GM12878 (cell line): Measurements from ENCODE around the gene CD70. TPM values are rescaled to one million over a fixed set of nuclear protein-coding genes. Genes with fewer than 3 reads are reported as not detected.

ENCODE experiments used
- ATAC-seq: fragments of 200-7000 bp; cut with Tn5 transposase; 3 replicates; pipeline ENCODE4 v1.9.1; 2020; ENCODE audit warnings: mild to moderate bottlenecking, moderate library complexity
- BruUV-seq: library from RNA; stranded (reverse); fragments of 400-500 nt; replicated peaks from 2 replicates; lab custom pipeline; 2021; lab: Mats Ljungman, UMichigan
- CTCF ChIA-PET: fragments of 300-600 bp; sonication (Branson Sonifier 250); formaldehyde crosslinking; extraction: SDS; loops from one replicate; lab custom pipeline; 2021; ENCODE audit warnings: inconsistent platforms; lab: Yijun Ruan, JAX
- POLR2A ChIA-PET: fragments of 350-600 bp; formaldehyde crosslinking; extraction: SDS; loops from one replicate; lab custom pipeline; 2021; ENCODE audit warnings: inconsistent platforms; lab: Charles Lee
- RAD21 ChIA-PET: fragments of 300-600 bp; sonication (Branson Sonifier 250); formaldehyde crosslinking; loops from one replicate; lab custom pipeline; 2023; ENCODE audit warnings: antibody characterized with exemption; ENCODE audit not compliant: unreplicated experiment; lab: Charles Lee
- SMC1A ChIA-PET: fragments of 300-600 bp; sonication (Branson Sonifier 250); formaldehyde crosslinking; loops from one replicate; lab custom pipeline; 2023; ENCODE audit not compliant: unreplicated experiment, uncharacterized antibody; lab: Charles Lee
- DNase-seq: peaks from one replicate; pipeline ENCODE4 v3.0.0-alpha.2; 2011; ENCODE audit warnings: low read depth, low spot score
- FAIRE-seq: peaks from 3 replicates; lab custom pipeline; 2011; peaks lifted over from hg19 to GRCh38; lab: Jason Lieb, UNC
- H2AFZ ChIP-seq: 2 replicates; pipeline ENCODE4 v1.6.0; 2011; ENCODE audit warnings: low read depth, low read length, control low read depth; ENCODE audit not compliant: control insufficient read depth
- H3K27ac ChIP-seq: 2 replicates; pipeline ENCODE4 v1.5.1; 2011; ENCODE audit warnings: control low read depth; ENCODE audit not compliant: control insufficient read depth, insufficient read depth
- H3K27me3 ChIP-seq, 2 experiments: replicated peaks in 1 of 2; 2 replicates each; pipeline versions ENCODE4 v1.6.0 to v1.6.1; 2011; ENCODE audit warnings: low read length in 1 of 2; ENCODE audit not compliant: control insufficient read depth in 2 of 2, insufficient read depth in 2 of 2
- H3K36me3 ChIP-seq, 2 experiments: 2 replicates each; pipeline ENCODE4 v1.5.1; 2011; ENCODE audit warnings: low read length in 1 of 2; ENCODE audit not compliant: control insufficient read depth in 2 of 2, insufficient read depth in 2 of 2
- H3K4me1 ChIP-seq: 2 replicates; pipeline ENCODE4 v1.6.1; 2011; ENCODE audit warnings: mild to moderate bottlenecking, low read length, moderate library complexity, mixed read lengths; ENCODE audit not compliant: control insufficient read depth, insufficient read depth
- H3K4me2 ChIP-seq: 2 replicates; pipeline ENCODE4 v1.6.0; 2011; ENCODE audit warnings: control low read depth; ENCODE audit not compliant: control insufficient read depth, insufficient read depth
- H3K4me3 ChIP-seq: fragments of 200-600 bp; sonication (generic); 2 replicates; pipeline ENCODE4 v1.5.1; 2016
- H3K79me2 ChIP-seq: 2 replicates; pipeline ENCODE4 v1.6.0; 2011; ENCODE audit warnings: low read length; ENCODE audit not compliant: control insufficient read depth, insufficient read depth
- H3K9ac ChIP-seq: 2 replicates; pipeline ENCODE4 v1.8.0; 2011; ENCODE audit warnings: low read length, control low read depth, mixed read lengths; ENCODE audit not compliant: control insufficient read depth, insufficient read depth
- H3K9me3 ChIP-seq: replicated peaks from 3 replicates; pipeline ENCODE4 v1.5.1; 2011; ENCODE audit warnings: mild to moderate bottlenecking, low read length; ENCODE audit not compliant: control insufficient read depth, insufficient read depth
- H4K20me1 ChIP-seq: 2 replicates; pipeline ENCODE4 v1.6.0; 2011; ENCODE audit not compliant: control insufficient read depth, insufficient read depth
- ATF7 ChIP-seq: fragments of 450-650 bp; IDR thresholded peaks from 2 replicates; pipeline ENCODE4 v1.6.1; 2016; ENCODE audit warnings: low read depth, mild to moderate bottlenecking
- BCL11A ChIP-seq: IDR thresholded peaks from 2 replicates; pipeline ENCODE4 v1.6.1; 2011; ENCODE audit warnings: low read depth, low read length
- BMI1 ChIP-seq: fragments of 450-650 bp; IDR thresholded peaks from 2 replicates; pipeline ENCODE4 v1.6.1; 2016; ENCODE audit warnings: mild to moderate bottlenecking, moderate library complexity, borderline replicate concordance
- CREB1 ChIP-seq: IDR thresholded peaks from 2 replicates; pipeline ENCODE4 v1.6.1; 2012; ENCODE audit warnings: low read depth, mild to moderate bottlenecking, inconsistent platforms
- CREM ChIP-seq: IDR thresholded peaks from 2 replicates; pipeline ENCODE4 v1.6.1; 2014; ENCODE audit warnings: antibody characterized with exemption, low read depth
- EED ChIP-seq: sonication (generic); IDR thresholded peaks from 2 replicates; pipeline ENCODE4 v1.6.1; 2016; ENCODE audit warnings: antibody characterized with exemption, low read depth
- HCFC1 ChIP-seq: fragments of 150-350 bp; IDR thresholded peaks from 2 replicates; pipeline ENCODE4 v1.6.1; 2014; ENCODE audit warnings: low read length
- IKZF1 ChIP-seq: fragments of 450-650 bp; conservative IDR thresholded peaks from 2 replicates; pipeline ENCODE4 v1.6.1; 2017; ENCODE audit warnings: antibody characterized with exemption, mild to moderate bottlenecking
- JUNB ChIP-seq: IDR thresholded peaks from 2 replicates; pipeline ENCODE4 v1.6.1; 2016; ENCODE audit warnings: antibody characterized with exemption, mild to moderate bottlenecking
- NFIC ChIP-seq: IDR thresholded peaks from 2 replicates; pipeline ENCODE4 v1.6.1; 2012; ENCODE audit warnings: low read depth, mild to moderate bottlenecking, inconsistent platforms, low read length, moderate library complexity
- RUNX3 ChIP-seq: IDR thresholded peaks from 2 replicates; pipeline ENCODE4 v1.6.1; 2012; ENCODE audit warnings: low read length, inconsistent platforms
- SRF ChIP-seq, 2 experiments: IDR thresholded peaks; 2 replicates each; pipeline ENCODE4 v1.6.1; 2011; ENCODE audit warnings: low read depth in 2 of 2, low read length in 2 of 2, mild to moderate bottlenecking in 1 of 2, moderate library complexity in 1 of 2
- STAT1 ChIP-seq: fragments of 450-650 bp; conservative IDR thresholded peaks from 2 replicates; pipeline ENCODE4 v1.6.1; 2014; ENCODE audit warnings: antibody characterized with exemption, mild to moderate bottlenecking
- WGBS: methylation state at CpG from one replicate; pipeline ENCODE4 v1.1.6; 2016; ENCODE audit warnings: low lambda C conversion rate; ENCODE audit not compliant: insufficient replicate concordance, insufficient coverage; ENCODE audit errors: missing lambda C conversion rate; 5-methylcytosine and 5-hydroxymethylcytosine counted together
- in situ Hi-C: fragments of 300-500 bp; cut with MboI; formaldehyde crosslinking; loops from 9 replicates; pipeline ENCODE4 v1.14.3; 2018; ENCODE audit warnings: mixed read lengths
- intact Hi-C: fragments of 100-400 bp; cut with micrococcal nuclease; formaldehyde crosslinking; loops from one replicate; pipeline ENCODE4 v1.14.2; 2022; ENCODE audit not compliant: unreplicated experiment
- polyA plus RNA-seq, 11 experiments: library from polyadenylated mRNA; depleted of rRNA in 4 of 11; unstranded in 6 of 11; stranded (reverse) in 5 of 11; fragments of >200 nt; fragmentation: Nextera tagmentation in 4 of 11; fragmentation: Illumina TruSeq in 1 of 11; extraction: Ambion mirVana in 4 of 11; extraction: Trizol in 1 of 11; gene quantifications; 1 replicate in 1 of 11; 2 replicates in 10 of 11; pipeline versions ENCODE4 v1.2.1 to v1.2.3, GENCODE V29; 2011 to 2016; ENCODE audit warnings: inconsistent platforms in 2 of 11, missing spikeins in 2 of 11, low read depth in 1 of 11
- total RNA-seq, 4 experiments: library from RNA; depleted of rRNA in 3 of 4; stranded (reverse); fragments of >200 nt in 3 of 4; fragmentation: Illumina TruSeq in 1 of 4; extraction: Trizol in 1 of 4; gene quantifications; 2 replicates each; pipeline versions ENCODE4 v1.2.1 to v1.2.3, GENCODE V29; 2013 to 2021
- TF ChIP-seq, protein P1 (sequence below): IDR thresholded peaks from 2 replicates; pipeline ENCODE4 v1.6.1; 2012; ENCODE audit warnings: improper control_type of control experiment, low read depth, low read length; ENCODE audit not compliant: insufficient replicate concordance
- TF ChIP-seq, protein P2 (sequence below): IDR thresholded peaks from 2 replicates; pipeline ENCODE4 v1.6.1; 2012; ENCODE audit warnings: low read depth, low read length, improper control_type of control experiment
- TF ChIP-seq, protein P3 (sequence below): fragments of 450-650 bp; formaldehyde crosslinking; IDR thresholded peaks from 2 replicates; pipeline ENCODE4 v1.4.0; 2020; ENCODE audit warnings: mild to moderate bottlenecking, moderate library complexity

Gene CD70
- total and polyA plus RNA-seq, 10 of the 15 experiments (the other 5 are each of a cell fraction or from before 2014, with no cell fraction given), result 16.4 to 441 (median 265) TPM

DNA sequence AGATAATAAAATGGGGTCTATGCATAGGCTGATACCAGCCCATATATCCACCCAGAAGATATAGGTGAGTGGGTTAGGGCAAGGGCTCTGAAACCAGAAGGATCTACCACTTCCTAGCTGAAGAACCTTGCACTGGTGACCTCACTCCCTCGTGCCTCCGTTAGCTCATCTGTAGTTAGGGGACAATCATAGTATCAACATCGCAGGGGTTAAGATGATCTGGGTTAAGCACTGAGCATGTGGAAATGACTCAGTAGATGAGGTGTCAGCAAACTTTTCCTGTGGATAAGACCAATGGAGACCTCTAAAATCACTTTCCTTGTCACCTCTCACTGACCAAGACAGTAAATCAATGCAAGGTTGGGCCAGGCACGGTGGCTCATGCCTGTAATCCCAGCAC lies 48.5 kb upstream of the CD70 start:
- Histone ChIP-seq H3K36me3 (no peaks in the 10 kb centered on the region), H3K9ac (no peak overlapping the region), H3K4me2 (no peak overlapping the region), H3K9me3 (no peaks in the 10 kb centered on the region), H3K27ac (peak overlapping the region; percentile 13), H2AFZ (no peak overlapping the region), H3K79me2 (no peaks in the 10 kb centered on the region), H3K4me3 (no peak overlapping the region), H4K20me1 (no peaks in the 10 kb centered on the region), H3K27me3 (no peaks in the 10 kb centered on the region), H3K4me1 (peaks cover 30% of the 10 kb centered on the region)
- in situ Hi-C loops (no loop called here), intact Hi-C loops (no loop called here)
- ChIA-PET SMC1A (interaction anchor here (0.8 to 6.3 kb wide), 8 partner anchors 9 to 97 kb away, joined by 3 to 58 read pairs (median 6); no protein-coding TSS in a partner anchor), POLR2A (interaction anchor here (0.6 to 2.1 kb wide), 6 partner anchors 15 to 119 kb away, joined by 3 to 9 read pairs (median 5); partner anchors contain the start of genes GPR108 and TNFSF14), RAD21 (interaction anchor here (1.0 to 4.8 kb wide), 5 partner anchors 15 to 224 kb away, joined by 5 to 41 read pairs (median 14); partner anchors contain the start of gene TNFSF14), CTCF (interaction anchor here (0.7 to 3.9 kb wide), 9 partner anchors 8 to 224 kb away, joined by 3 to 20 read pairs (median 5); partner anchors contain the start of gene GPR108)
- ATAC-seq (peak; percentile 17), DNase-seq (no peak), FAIRE-seq (no peak)
- WGBS, result 24% methylated on average over 4 of the region's 4 CpGs
- no TSS peak for BruUV-seq
- TF ChIP-seq HCFC1 (no peak), BMI1 (no peak), RUNX3 (peak; percentile 45; the same call in 1 of the 2 replicates), EED (peak; percentile 72), STAT1 (no peak), JUNB (peak; percentile 45), BCL11A (no peak), CREM (peak; percentile 49; the same call in 1 of the 2 replicates), CREB1 (peak; percentile 73), IKZF1 (peak; percentile 18; the same call in 1 of the 2 replicates), NFIC (no peak; the same call in 1 of the 2 replicates), SRF (IDR thresholded peaks at IDR 0.05; ENCODE audit: low read depth in 2 of 2, low read length in 2 of 2) (no peak), ATF7 (peak; percentile 19; the same call in 1 of the 2 replicates)
- TF ChIP-seq, protein P1, sequence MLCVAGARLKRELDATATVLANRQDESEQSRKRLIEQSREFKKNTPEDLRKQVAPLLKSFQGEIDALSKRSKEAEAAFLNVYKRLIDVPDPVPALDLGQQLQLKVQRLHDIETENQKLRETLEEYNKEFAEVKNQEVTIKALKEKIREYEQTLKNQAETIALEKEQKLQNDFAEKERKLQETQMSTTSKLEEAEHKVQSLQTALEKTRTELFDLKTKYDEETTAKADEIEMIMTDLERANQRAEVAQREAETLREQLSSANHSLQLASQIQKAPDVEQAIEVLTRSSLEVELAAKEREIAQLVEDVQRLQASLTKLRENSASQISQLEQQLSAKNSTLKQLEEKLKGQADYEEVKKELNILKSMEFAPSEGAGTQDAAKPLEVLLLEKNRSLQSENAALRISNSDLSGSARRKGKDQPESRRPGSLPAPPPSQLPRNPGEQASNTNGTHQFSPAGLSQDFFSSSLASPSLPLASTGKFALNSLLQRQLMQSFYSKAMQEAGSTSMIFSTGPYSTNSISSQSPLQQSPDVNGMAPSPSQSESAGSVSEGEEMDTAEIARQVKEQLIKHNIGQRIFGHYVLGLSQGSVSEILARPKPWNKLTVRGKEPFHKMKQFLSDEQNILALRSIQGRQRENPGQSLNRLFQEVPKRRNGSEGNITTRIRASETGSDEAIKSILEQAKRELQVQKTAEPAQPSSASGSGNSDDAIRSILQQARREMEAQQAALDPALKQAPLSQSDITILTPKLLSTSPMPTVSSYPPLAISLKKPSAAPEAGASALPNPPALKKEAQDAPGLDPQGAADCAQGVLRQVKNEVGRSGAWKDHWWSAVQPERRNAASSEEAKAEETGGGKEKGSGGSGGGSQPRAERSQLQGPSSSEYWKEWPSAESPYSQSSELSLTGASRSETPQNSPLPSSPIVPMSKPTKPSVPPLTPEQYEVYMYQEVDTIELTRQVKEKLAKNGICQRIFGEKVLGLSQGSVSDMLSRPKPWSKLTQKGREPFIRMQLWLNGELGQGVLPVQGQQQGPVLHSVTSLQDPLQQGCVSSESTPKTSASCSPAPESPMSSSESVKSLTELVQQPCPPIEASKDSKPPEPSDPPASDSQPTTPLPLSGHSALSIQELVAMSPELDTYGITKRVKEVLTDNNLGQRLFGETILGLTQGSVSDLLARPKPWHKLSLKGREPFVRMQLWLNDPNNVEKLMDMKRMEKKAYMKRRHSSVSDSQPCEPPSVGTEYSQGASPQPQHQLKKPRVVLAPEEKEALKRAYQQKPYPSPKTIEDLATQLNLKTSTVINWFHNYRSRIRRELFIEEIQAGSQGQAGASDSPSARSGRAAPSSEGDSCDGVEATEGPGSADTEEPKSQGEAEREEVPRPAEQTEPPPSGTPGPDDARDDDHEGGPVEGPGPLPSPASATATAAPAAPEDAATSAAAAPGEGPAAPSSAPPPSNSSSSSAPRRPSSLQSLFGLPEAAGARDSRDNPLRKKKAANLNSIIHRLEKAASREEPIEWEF, result no peak
- TF ChIP-seq, protein P2, sequence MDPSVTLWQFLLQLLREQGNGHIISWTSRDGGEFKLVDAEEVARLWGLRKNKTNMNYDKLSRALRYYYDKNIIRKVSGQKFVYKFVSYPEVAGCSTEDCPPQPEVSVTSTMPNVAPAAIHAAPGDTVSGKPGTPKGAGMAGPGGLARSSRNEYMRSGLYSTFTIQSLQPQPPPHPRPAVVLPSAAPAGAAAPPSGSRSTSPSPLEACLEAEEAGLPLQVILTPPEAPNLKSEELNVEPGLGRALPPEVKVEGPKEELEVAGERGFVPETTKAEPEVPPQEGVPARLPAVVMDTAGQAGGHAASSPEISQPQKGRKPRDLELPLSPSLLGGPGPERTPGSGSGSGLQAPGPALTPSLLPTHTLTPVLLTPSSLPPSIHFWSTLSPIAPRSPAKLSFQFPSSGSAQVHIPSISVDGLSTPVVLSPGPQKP, result no peak
- TF ChIP-seq, protein P3, sequence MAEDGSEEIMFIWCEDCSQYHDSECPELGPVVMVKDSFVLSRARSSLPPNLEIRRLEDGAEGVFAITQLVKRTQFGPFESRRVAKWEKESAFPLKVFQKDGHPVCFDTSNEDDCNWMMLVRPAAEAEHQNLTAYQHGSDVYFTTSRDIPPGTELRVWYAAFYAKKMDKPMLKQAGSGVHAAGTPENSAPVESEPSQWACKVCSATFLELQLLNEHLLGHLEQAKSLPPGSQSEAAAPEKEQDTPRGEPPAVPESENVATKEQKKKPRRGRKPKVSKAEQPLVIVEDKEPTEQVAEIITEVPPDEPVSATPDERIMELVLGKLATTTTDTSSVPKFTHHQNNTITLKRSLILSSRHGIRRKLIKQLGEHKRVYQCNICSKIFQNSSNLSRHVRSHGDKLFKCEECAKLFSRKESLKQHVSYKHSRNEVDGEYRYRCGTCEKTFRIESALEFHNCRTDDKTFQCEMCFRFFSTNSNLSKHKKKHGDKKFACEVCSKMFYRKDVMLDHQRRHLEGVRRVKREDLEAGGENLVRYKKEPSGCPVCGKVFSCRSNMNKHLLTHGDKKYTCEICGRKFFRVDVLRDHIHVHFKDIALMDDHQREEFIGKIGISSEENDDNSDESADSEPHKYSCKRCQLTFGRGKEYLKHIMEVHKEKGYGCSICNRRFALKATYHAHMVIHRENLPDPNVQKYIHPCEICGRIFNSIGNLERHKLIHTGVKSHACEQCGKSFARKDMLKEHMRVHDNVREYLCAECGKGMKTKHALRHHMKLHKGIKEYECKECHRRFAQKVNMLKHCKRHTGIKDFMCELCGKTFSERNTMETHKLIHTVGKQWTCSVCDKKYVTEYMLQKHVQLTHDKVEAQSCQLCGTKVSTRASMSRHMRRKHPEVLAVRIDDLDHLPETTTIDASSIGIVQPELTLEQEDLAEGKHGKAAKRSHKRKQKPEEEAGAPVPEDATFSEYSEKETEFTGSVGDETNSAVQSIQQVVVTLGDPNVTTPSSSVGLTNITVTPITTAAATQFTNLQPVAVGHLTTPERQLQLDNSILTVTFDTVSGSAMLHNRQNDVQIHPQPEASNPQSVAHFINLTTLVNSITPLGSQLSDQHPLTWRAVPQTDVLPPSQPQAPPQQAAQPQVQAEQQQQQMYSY (CRISPR knock-in tag), result no peak
